ENCODE measurements around the gene SPAG16.

The SPAG16 gene

DNA sequence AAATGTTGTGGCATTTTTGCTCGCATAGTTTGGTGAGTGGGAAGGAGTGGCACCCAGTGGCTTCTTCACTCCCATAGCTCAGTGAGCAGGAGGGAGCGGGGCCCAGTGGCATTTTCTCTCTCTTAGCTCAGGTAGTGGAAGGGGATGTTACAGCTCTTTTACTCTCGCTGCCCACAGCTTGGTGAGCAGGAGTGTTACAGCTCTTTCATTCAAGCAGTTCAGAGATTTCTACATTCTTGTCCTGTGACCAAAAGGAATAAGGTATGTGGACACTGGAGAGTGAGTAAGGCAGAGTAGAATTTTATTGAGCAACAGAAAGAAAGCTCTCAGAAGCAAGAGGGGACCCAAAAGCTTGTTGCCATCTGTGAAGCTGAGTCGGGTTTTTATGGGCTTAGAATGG, 192.4 kb downstream of the SPAG16 start:
- DNase-seq (ENCODE audit: low spot score in 2 of 2) = no peak
- Mint-ChIP-seq H3K36me3 (no peaks in the 10 kb centered on the region), H3K27ac (no peak overlapping the region), H3K27me3 (no peaks in the 10 kb centered on the region), H3K4me3 (no peak overlapping the region), H3K4me1 (no peaks in the 10 kb centered on the region), H3K9me3 (peaks cover 6% of the 10 kb centered on the region)
- ATAC-seq (ENCODE audit: low read depth) = no peak

DNA sequence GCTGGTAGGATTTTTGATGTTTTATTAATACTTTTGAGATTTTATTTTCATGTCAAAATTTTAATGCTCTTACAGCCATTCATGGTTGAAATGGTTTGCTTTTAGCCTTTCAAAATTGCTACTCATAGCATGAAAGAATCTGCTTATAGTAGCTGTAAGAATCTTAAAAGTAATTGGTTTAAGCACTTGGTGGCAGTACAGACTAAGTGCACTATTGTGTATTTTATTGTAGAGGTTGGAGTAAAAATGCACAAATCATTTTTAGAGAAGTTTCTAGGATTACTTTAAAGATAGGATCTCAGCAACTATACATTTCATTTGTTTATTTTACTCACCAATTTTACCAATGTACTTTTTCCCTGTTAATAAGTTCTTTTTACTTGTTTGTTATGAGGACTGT, 205.8 kb downstream of the SPAG16 start:
- H3K27me3 Mint-ChIP-seq = no peaks in the 10 kb centered on the region
- peaks cover 1% of the 10 kb centered on the region for H3K9me3 Mint-ChIP-seq
- H3K27ac Mint-ChIP-seq = no peak overlapping the region
- DNase-seq (ENCODE audit: low spot score in 2 of 2) (no peak), ATAC-seq (ENCODE audit: low read depth) (no peak)
- no peak overlapping the region for H3K4me3 Mint-ChIP-seq
- no peaks in the 10 kb centered on the region for H3K36me3 Mint-ChIP-seq
- H3K4me1 Mint-ChIP-seq = no peaks in the 10 kb centered on the region

DNA sequence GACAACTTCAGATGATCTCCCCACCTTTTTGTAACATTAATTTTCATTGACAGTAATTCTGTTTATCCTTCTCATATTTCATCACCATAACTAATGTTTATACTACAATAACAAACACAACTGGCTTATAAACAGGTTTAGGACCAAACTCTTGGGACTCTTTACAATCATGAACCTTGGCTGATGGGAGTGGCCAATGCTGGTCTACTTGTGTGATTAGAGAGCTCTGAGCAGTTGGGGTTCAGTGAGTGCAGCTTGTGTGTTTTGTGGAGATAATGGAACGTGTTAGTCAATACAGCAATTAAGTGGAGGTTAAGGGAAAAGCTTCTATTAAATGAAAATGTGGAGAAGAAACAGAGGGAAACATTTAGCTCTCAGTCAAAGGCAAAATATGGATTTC, 207.1 kb downstream of the SPAG16 start:
- no peaks in the 10 kb centered on the region for H3K27me3 Mint-ChIP-seq
- no peaks in the 10 kb centered on the region for H3K36me3 Mint-ChIP-seq
- ATAC-seq (ENCODE audit: low read depth) (no peak), DNase-seq (ENCODE audit: low spot score in 2 of 2) (no peak)
- no peaks in the 10 kb centered on the region for H3K4me1 Mint-ChIP-seq
- peaks cover 1% of the 10 kb centered on the region for H3K9me3 Mint-ChIP-seq
- no peak overlapping the region for H3K4me3 Mint-ChIP-seq
- no peak overlapping the region for H3K27ac Mint-ChIP-seq

DNA sequence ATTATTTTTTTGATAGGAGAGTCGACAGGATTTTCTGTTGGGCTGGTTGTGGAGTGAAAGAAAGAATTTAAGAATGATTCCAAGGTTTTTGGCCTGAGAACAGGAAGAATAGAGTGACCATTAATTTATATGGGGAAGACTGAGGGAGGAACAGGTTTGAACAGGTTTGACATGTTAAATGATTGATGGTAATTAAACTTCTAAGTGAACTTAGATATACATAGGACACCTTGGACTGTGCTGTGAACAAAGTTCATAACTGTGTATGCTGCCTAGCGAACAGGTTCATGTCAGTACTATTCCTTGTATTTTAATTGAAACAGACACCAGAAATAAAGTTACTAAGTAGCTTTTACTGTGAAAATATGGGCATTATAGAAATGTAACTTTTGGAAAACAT, 212.0 kb downstream of the SPAG16 start:
- no peaks in the 10 kb centered on the region for H3K4me1 Mint-ChIP-seq
- H3K4me3 Mint-ChIP-seq = no peak overlapping the region
- ATAC-seq (ENCODE audit: low read depth) = no peak
- H3K27me3 Mint-ChIP-seq = no peaks in the 10 kb centered on the region
- H3K9me3 Mint-ChIP-seq = no peaks in the 10 kb centered on the region
- H3K27ac Mint-ChIP-seq = no peak overlapping the region
- no peak for DNase-seq (ENCODE audit: low spot score in 2 of 2)
- no peaks in the 10 kb centered on the region for H3K36me3 Mint-ChIP-seq

DNA sequence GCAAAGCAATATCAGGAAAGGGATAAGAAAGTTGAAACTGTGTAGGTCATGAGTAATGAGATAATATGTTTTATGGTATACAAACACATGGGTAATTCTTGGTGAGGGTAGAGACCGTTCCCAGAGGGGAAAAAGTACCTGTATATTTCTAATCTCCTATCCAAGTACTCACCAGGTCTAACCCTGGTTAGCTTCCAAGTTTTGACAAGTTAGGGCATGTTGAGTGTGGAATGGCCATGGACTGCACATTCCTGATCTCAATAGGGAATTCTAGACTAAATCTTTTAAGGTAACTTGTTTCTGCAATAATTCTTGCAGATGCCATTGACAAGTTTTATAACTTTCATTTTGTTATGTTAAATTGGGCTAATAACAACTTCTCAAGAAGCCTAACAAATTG, 216.6 kb downstream of the SPAG16 start:
- H3K36me3 Mint-ChIP-seq = no peaks in the 10 kb centered on the region
- H3K27ac Mint-ChIP-seq = no peak overlapping the region
- no peaks in the 10 kb centered on the region for H3K4me1 Mint-ChIP-seq
- no peak overlapping the region for H3K4me3 Mint-ChIP-seq
- DNase-seq (ENCODE audit: low spot score in 2 of 2) (no peak), ATAC-seq (ENCODE audit: low read depth) (no peak)
- no peaks in the 10 kb centered on the region for H3K9me3 Mint-ChIP-seq
- no peaks in the 10 kb centered on the region for H3K27me3 Mint-ChIP-seq

DNA sequence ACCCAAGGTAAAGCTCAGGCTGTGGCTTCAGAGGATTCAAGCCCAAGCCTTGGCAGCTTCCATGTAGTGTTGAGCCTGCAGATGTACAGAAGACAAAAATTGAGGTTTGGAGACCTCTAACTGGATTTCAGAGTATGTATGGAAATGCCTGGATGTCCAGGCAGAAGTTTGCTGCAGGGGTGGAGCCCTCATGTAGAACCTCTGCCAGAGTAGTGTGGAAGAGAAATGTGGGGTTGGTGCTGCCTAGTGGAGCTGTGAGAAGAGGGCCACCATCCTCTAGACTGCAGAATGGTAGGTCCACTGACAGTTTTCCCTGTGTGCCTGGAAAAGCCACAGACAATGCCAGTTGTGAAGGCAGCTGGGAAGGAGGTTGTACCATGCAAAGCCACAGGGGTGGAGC, 239.9 kb downstream of the SPAG16 start:
- DNase-seq (ENCODE audit: low spot score in 2 of 2) (no peak), ATAC-seq (ENCODE audit: low read depth) (no peak)
- H3K9me3 Mint-ChIP-seq = peaks cover 14% of the 10 kb centered on the region
- H3K36me3 Mint-ChIP-seq = no peaks in the 10 kb centered on the region
- H3K4me1 Mint-ChIP-seq = no peaks in the 10 kb centered on the region
- no peak overlapping the region for H3K4me3 Mint-ChIP-seq
- no peaks in the 10 kb centered on the region for H3K27me3 Mint-ChIP-seq
- H3K27ac Mint-ChIP-seq = no peak overlapping the region

DNA sequence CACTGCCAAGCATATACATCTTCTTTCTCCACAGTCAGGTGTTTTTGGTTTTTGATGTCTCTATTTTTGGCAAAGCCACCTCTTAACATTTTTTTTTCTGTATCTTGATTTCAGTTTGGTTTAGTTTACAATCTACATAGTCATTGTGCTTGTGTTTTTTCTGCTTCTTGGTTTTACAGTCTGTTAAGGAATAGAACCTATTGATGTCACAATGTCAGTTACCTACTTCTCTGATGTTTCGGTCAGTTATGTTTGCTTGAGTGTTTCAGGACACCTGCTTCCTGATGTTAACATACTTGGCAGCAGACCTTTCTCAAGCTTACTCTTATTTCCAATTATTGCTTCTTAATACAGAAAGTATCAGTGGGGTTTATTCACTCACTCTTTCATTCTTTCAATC, 253.3 kb downstream of the SPAG16 start:
- Mint-ChIP-seq H3K27me3 (no peaks in the 10 kb centered on the region), H3K27ac (no peak overlapping the region)
- no peak for ATAC-seq (ENCODE audit: low read depth)

DNA sequence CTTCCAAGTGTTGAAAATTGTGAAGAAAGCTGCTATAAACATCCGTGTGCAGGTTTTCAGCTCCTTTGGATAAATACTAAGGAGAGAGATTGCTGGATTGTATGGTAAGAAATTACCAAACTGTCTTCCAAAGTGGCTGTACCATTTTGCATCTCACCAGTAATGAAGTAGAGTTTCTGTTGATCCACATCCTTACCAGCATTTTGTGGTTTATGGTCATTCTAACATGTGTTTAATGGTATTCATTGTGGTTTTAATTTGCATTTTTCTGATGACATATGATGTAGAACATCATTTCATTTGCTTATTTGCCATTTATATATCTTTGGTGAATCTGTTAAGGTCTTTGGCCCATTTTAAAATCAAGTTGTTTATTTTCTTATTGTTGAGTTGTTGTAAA, 260.7 kb downstream of the SPAG16 start:
- Mint-ChIP-seq H3K9me3 (peaks cover 3% of the 10 kb centered on the region), H3K4me1 (no peaks in the 10 kb centered on the region), H3K36me3 (no peaks in the 10 kb centered on the region), H3K27ac (no peak overlapping the region), H3K4me3 (no peak overlapping the region), H3K27me3 (no peaks in the 10 kb centered on the region)
- ATAC-seq (ENCODE audit: low read depth) (no peak), DNase-seq (ENCODE audit: low spot score in 2 of 2) (no peak)

More for the DNA sequence above, 253.3 kb downstream of the SPAG16 start:
- H3K9me3 Mint-ChIP-seq = no peaks in the 10 kb centered on the region
- no peaks in the 10 kb centered on the region for H3K36me3 Mint-ChIP-seq
- DNase-seq (ENCODE audit: low spot score in 2 of 2) = no peak
- no peak overlapping the region for H3K4me3 Mint-ChIP-seq
- no peaks in the 10 kb centered on the region for H3K4me1 Mint-ChIP-seq

DNA sequence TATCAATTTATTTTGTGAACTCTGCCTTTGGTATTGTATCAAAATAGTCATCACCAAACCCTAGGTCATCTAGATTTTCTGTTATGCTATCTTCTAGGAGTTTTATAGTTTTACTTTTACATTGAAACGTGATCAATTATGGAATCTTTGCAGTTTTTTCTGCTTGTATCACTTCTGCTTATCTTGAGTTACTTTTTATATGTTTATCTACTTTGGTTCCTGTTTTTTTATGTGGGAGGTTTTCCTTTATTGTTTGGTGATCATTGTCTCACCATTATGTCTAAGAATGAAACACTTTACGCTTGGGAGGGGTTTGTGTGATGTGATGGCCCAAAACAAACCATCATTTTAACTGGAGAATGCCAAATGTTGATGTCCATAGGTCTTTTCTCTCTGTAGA, 261.2 kb downstream of the SPAG16 start:
- no peak overlapping the region for H3K27ac Mint-ChIP-seq
- DNase-seq (ENCODE audit: low spot score in 2 of 2) = no peak

DNA sequence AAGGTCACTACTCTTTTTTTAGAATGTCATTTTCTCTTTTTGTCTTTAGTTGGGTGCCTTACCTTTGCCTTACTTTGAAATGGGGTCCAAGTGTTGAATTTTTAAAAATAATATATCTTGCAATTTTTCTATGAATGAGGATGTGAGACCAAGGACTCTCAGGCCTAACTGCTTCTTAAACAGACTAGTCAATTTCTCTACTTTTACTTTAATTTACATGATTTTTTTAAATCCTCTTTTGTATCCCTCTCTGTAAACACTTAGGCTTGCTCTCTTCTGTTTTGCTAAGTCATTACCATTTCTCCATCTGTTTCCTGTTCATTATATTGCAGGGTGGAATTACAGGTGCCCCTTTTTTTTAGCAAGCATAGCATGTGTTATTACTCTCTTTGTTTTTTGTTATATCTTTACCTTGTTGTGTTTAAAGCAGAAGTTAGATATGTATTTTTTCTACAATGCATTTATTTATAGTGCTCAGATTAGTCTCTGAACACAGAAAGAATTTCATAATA, 261.8 kb downstream of the SPAG16 start:
- no peaks in the 10 kb centered on the region for H3K4me1 Mint-ChIP-seq
- DNase-seq (ENCODE audit: low spot score in 2 of 2) = no peak
- H3K27me3 Mint-ChIP-seq = no peaks in the 10 kb centered on the region
- H3K36me3 Mint-ChIP-seq = no peaks in the 10 kb centered on the region
- no peak overlapping the region for H3K27ac Mint-ChIP-seq
- ATAC-seq (ENCODE audit: low read depth) = no peak
- peaks cover 3% of the 10 kb centered on the region for H3K9me3 Mint-ChIP-seq
- H3K4me3 Mint-ChIP-seq = no peak overlapping the region

More for the DNA sequence above, 261.2 kb downstream of the SPAG16 start:
- H3K9me3 Mint-ChIP-seq = peaks cover 3% of the 10 kb centered on the region
- H3K27me3 Mint-ChIP-seq = no peaks in the 10 kb centered on the region
- no peak for ATAC-seq (ENCODE audit: low read depth)
- no peak overlapping the region for H3K4me3 Mint-ChIP-seq
- no peaks in the 10 kb centered on the region for H3K36me3 Mint-ChIP-seq
- H3K4me1 Mint-ChIP-seq = no peaks in the 10 kb centered on the region

DNA sequence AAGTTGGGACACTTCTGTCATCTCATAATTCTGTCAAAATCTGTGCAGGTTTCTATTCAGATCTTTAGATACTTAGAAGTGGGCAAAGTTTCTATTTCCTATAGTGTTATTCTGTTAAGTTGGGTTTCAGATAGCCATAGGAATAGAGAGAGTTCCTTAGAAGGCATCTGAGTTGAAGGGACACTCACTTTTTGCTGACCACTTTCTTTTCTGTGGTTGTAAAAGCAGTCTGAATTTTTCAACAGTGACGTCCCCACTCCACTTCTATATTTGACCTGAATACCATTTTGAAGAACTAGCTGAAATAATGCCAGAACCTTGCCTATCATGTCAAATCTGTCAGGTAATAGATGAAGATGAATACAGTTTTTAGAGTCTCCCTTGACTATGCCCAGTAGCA, 267.3 kb downstream of the SPAG16 start:
- H3K4me1 Mint-ChIP-seq = no peaks in the 10 kb centered on the region
- H3K27ac Mint-ChIP-seq = no peak overlapping the region
- no peaks in the 10 kb centered on the region for H3K27me3 Mint-ChIP-seq
- no peak for DNase-seq (ENCODE audit: low spot score in 2 of 2)
- H3K9me3 Mint-ChIP-seq = peaks cover 3% of the 10 kb centered on the region
- no peak overlapping the region for H3K4me3 Mint-ChIP-seq
- no peak for ATAC-seq (ENCODE audit: low read depth)
- H3K36me3 Mint-ChIP-seq = no peaks in the 10 kb centered on the region

DNA sequence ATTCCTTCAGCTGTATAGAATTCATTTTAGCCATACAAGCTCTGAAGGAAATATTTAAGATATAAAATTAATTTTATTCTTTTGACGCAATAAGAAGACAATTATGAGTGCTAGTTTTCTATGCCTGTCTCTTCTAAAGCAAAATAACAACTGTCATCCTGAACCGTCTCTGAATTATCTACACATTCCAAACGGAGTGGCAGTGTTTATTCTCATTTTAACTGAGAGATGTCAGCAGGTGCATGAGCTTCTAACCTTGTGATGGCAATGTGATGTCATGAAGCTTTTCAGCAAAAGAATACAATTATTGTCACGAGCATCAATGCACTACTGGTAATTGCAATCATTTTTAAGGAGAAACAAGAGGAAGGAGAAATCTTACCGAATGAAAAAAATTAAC, 274.8 kb downstream of the SPAG16 start:
- no peak for DNase-seq (ENCODE audit: low spot score in 2 of 2)
- Mint-ChIP-seq H3K4me3 (no peak overlapping the region), H3K27me3 (no peaks in the 10 kb centered on the region), H3K27ac (no peak overlapping the region), H3K4me1 (no peaks in the 10 kb centered on the region), H3K9me3 (peaks cover 5% of the 10 kb centered on the region), H3K36me3 (no peaks in the 10 kb centered on the region)
- no peak for ATAC-seq (ENCODE audit: low read depth)

DNA sequence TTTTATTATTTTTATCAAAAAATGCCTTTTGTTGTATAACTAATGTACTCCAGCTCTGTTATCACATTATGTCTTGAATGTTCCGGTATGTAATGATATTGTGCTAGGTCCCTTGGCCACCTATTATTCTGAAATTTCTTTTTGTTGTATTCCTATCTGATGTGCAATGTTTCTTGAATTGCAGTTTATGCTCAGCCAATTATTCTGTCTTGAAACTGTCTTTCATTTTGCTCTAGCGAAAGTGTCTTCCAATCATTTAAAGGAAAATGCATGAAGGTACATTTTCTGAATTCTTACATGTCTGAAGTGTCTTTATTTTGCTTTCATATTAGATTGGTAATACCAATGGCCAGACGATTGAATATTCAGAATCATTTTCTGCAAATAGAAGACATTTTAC, 277.5 kb downstream of the SPAG16 start:
- no peaks in the 10 kb centered on the region for H3K4me1 Mint-ChIP-seq
- DNase-seq (ENCODE audit: low spot score in 2 of 2) (no peak), ATAC-seq (ENCODE audit: low read depth) (no peak)
- peaks cover 7% of the 10 kb centered on the region for H3K9me3 Mint-ChIP-seq
- no peaks in the 10 kb centered on the region for H3K36me3 Mint-ChIP-seq
- no peak overlapping the region for H3K4me3 Mint-ChIP-seq
- no peaks in the 10 kb centered on the region for H3K27me3 Mint-ChIP-seq
- no peak overlapping the region for H3K27ac Mint-ChIP-seq

DNA sequence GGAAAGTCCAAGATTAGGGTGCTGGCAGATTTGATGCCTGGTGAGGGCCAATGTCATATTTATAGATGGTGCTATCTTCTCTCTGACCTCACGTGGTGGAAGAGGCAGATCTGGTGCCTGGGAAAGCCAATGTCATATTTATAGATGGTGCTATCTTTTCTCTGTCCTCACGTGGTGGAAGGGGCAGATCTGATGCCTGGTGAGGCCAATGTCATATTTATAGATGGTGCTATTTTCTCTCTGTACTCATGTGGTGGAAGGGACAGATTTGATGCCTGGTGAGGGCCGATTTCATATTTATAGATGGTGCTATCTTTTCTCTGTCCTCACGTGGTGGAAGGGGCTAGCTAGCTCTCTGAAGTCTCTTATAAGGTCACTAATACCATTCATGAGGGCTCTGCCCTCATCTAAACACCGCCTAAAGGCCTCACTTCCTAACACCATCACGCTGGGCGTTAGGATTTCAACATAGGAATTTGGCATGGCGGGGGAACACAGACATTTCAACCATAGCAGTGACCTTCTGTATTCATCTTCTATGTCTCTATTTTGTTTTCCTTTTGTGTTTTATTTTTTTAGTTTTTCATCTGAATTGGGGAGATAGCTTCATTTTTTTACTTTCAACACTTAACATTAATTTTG, 278.4 kb downstream of the SPAG16 start:
- Mint-ChIP-seq H3K4me1 (no peaks in the 10 kb centered on the region), H3K36me3 (no peaks in the 10 kb centered on the region), H3K27me3 (no peaks in the 10 kb centered on the region), H3K9me3 (peaks cover 7% of the 10 kb centered on the region), H3K27ac (no peak overlapping the region), H3K4me3 (no peak overlapping the region)
- ATAC-seq (ENCODE audit: low read depth) (no peak), DNase-seq (ENCODE audit: low spot score in 2 of 2) (no peak)

DNA sequence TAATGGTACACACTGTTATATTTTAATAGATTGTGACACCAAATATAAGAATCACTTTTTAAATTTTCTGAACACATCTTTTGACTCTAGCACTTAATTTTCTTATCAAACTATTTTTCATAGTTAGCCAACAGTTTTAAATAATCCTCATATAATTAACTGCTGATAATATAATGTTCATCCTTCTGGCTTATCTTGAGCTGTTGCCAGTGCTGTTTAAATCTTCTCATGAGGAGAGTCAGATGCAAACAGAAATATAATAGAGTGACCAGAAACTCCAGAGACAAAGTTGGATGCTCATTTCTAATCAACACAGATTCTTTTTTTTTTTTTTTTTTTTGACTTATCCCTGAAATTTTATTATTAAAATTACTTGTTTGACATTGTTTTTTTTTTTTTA, 282.6 kb downstream of the SPAG16 start:
- no peaks in the 10 kb centered on the region for H3K4me1 Mint-ChIP-seq
- DNase-seq (ENCODE audit: low spot score in 2 of 2) = no peak
- peaks cover 7% of the 10 kb centered on the region for H3K9me3 Mint-ChIP-seq
- no peak overlapping the region for H3K4me3 Mint-ChIP-seq
- no peak overlapping the region for H3K27ac Mint-ChIP-seq
- no peaks in the 10 kb centered on the region for H3K27me3 Mint-ChIP-seq
- ATAC-seq (ENCODE audit: low read depth) = no peak
- no peaks in the 10 kb centered on the region for H3K36me3 Mint-ChIP-seq

Data from memory B cell (primary cell).